Gastrocnemius medialis (tissue), 4 donors: Measurements from ENCODE around the gene PPARA. TPM values are rescaled to one million over a fixed set of nuclear protein-coding genes. Genes with fewer than 3 reads are reported as not detected.
"Not testable (repeated sequence)": the region's sequence is repeated elsewhere in the genome, so short reads cannot be mapped to it uniquely, and the experiment has no call there.

Source experiments
- ATAC-seq, 2 donors: fragments of 150-250 bp; one replicate each; pipeline ENCODE4 v1.9.1; 2016
- DNase-seq, 2 donors: peaks; one replicate each; pipeline ENCODE4 v3.0.0-alpha.2; 2019
- H3K27ac ChIP-seq, 4 donors: fragments of 200-600 bp; sonication (generic); 1 replicate in 1 of 4; 2 replicates in 3 of 4; pipeline ENCODE4 v1.5.1; 2016 to 2018; ENCODE audit warnings: mild to moderate bottlenecking in 2 of 4, moderate library complexity in 1 of 4
- H3K27me3 ChIP-seq, 3 donors: fragments of 200-600 bp; sonication (generic) in 2 of 3; 1 replicate in 1 of 3; 2 replicates in 2 of 3; pipeline versions ENCODE4 v1.5.1 to v1.6.0; 2016 to 2019; ENCODE audit warnings: mild to moderate bottlenecking in 1 of 3, moderate library complexity in 1 of 3
- H3K36me3 ChIP-seq, 2 donors: fragments of 200-600 bp; sonication (generic) in 1 of 2; one replicate each; pipeline ENCODE4 v1.5.1; 2017 to 2018
- H3K4me1 ChIP-seq, 2 donors: fragments of 200-600 bp; sonication (generic) in 1 of 2; one replicate each; pipeline ENCODE4 v1.5.1; 2016 to 2017; ENCODE audit warnings: mild to moderate bottlenecking in 2 of 2
- H3K4me3 ChIP-seq, 4 donors: fragments of 200-600 bp; sonication (generic) in 3 of 4; 1 replicate in 1 of 4; 2 replicates in 3 of 4; pipeline ENCODE4 v1.5.1; 2016 to 2019; ENCODE audit warnings: mild to moderate bottlenecking in 2 of 4
- H3K9me3 ChIP-seq, 3 donors: fragments of 200-600 bp; sonication (generic) in 2 of 3; 1 replicate in 1 of 3; 2 replicates in 2 of 3; pipeline ENCODE4 v1.5.1; 2016 to 2019
- CTCF ChIP-seq, 5 experiments: fragments of 450-650 bp in 3 of 5; fragments of 200-600 bp in 2 of 5; sonication (generic) in 2 of 5; IDR thresholded peaks in 4 of 5; conservative IDR thresholded peaks in 1 of 5; 1 replicate in 4 of 5; 2 replicates in 1 of 5; pipeline ENCODE4 v1.5.1; 2016 to 2019; ENCODE audit warnings: antibody characterized with exemption in 5 of 5, mild to moderate bottlenecking in 3 of 5, moderate library complexity in 3 of 5
- POLR2A ChIP-seq, 2 donors: fragments of 450-650 bp; IDR thresholded peaks; one replicate each; pipeline ENCODE4 v1.6.1; 2017; ENCODE audit warnings: antibody characterized with exemption in 2 of 2, mild to moderate bottlenecking in 2 of 2, moderate library complexity in 2 of 2
- in situ Hi-C, 4 donors: fragments of 200-750 bp; cut with MboI; loops; one replicate each; pipeline versions ENCODE4 v1.15.0 to v1.8.0; 2017; ENCODE audit warnings: low sequenced_read_pairs in 4 of 4
- intact Hi-C: fragments of 100-400 bp; cut with DNase I; formaldehyde crosslinking; loops from one replicate; pipeline ENCODE4 v1.15.1; 2023; ENCODE audit warnings: low total_unique reads
- total RNA-seq, 4 donors: library from RNA; depleted of rRNA; stranded (reverse); fragments of >200 nt; gene quantifications; one replicate each; pipeline versions ENCODE4 v1.1.0 to v1.2.3, GENCODE V29; 2016

Gene PPARA
- total RNA-seq, 4 donors from 2014 or later: 29.6 to 74.8 (median 57.9) TPM

- TF ChIP-seq CTCF (IDR thresholded peaks at IDR 0.05 in 4 of 5, conservative IDR thresholded peaks at IDR 0.05 in 1 of 5): no peak
- TF ChIP-seq POLR2A (IDR thresholded peaks at IDR 0.05): no peak
- H3K4me3 ChIP-seq: no peak overlapping the region
- in situ Hi-C loops: no loop called here
- H3K4me1 ChIP-seq: peaks cover 20 to 29% of the 10 kb centered on the region in 2 donors
- no peak for DNase-seq
- H3K27ac ChIP-seq: no peak overlapping the region
- ATAC-seq: no peak
- intact Hi-C loops: no loop called here
- H3K27me3 ChIP-seq: no peaks in the 10 kb centered on the region
- peaks cover 0 to 11% of the 10 kb centered on the region in 2 donors for H3K36me3 ChIP-seq
- no peaks in the 10 kb centered on the region for H3K9me3 ChIP-seq
These were observed 42.1 kb downstream of the PPARA start for GRCh38 chr22:46192210-46192993.

- DNase-seq: no peak
- no peak overlapping the region for H3K27ac ChIP-seq
- peaks cover 0 to 12% of the 10 kb centered on the region in 2 donors for H3K36me3 ChIP-seq
- H3K4me3 ChIP-seq: no peak overlapping the region
- H3K9me3 ChIP-seq: no peaks in the 10 kb centered on the region
- peaks cover 20 to 31% of the 10 kb centered on the region in 2 donors for H3K4me1 ChIP-seq
- no peak for TF ChIP-seq POLR2A (IDR thresholded peaks at IDR 0.05)
- in situ Hi-C loops (no loop called here), intact Hi-C loops (no loop called here)
- no peaks in the 10 kb centered on the region for H3K27me3 ChIP-seq
- no peak for ATAC-seq
These were observed 43.6 kb downstream of the PPARA start for GRCh38 chr22:46193898-46194310.

GRCh38 chr22:46195487-46196165, 45.3 kb downstream of the PPARA start:
- TF ChIP-seq POLR2A (IDR thresholded peaks at IDR 0.05) (no peak), CTCF (IDR thresholded peaks at IDR 0.05 in 4 of 5, conservative IDR thresholded peaks at IDR 0.05 in 1 of 5) (no peak)
- intact Hi-C loops (loop anchor here (2.0 to 5.0 kb wide), 2 partner anchors 45 to 57 kb away; partner anchors contain the start of genes CDPF1 and PPARA), in situ Hi-C loops (no loop called here)
- Histone ChIP-seq H3K27ac (peak overlapping the region; percentile 76 to 93 (median 84)), H3K4me3 (no peak overlapping the region), H3K27me3 (no peaks in the 10 kb centered on the region), H3K9me3 (no peaks in the 10 kb centered on the region), H3K36me3 (peaks cover 0 to 23% of the 10 kb centered on the region in 2 donors), H3K4me1 (peaks cover 20 to 31% of the 10 kb centered on the region in 2 donors)
- peak in 1 of 2 donors; percentile 18 for DNase-seq
- ATAC-seq: peak; percentile 14 to 21

- in situ Hi-C loops: no loop called here
- ATAC-seq (peak; percentile 93 to 94), DNase-seq (peak; percentile 79 to 86)
- no peak for TF ChIP-seq CTCF (IDR thresholded peaks at IDR 0.05 in 4 of 5, conservative IDR thresholded peaks at IDR 0.05 in 1 of 5)
- H3K27ac ChIP-seq: peak overlapping the region; percentile 76 to 93 (median 84)
- peaks cover 20 to 31% of the 10 kb centered on the region in 2 donors for H3K4me1 ChIP-seq
- H3K4me3 ChIP-seq: peak overlapping the region in 1 of 4 donors; percentile 5
- no peaks in the 10 kb centered on the region for H3K9me3 ChIP-seq
- H3K36me3 ChIP-seq: peaks cover 0 to 23% of the 10 kb centered on the region in 2 donors
- H3K27me3 ChIP-seq: no peaks in the 10 kb centered on the region
- intact Hi-C loops: loop anchor here (2.0 to 5.0 kb wide), 2 partner anchors 45 to 56 kb away; partner anchors contain the start of genes CDPF1 and PPARA
These were observed 46.0 kb downstream of the PPARA start for GRCh38 chr22:46196278-46196677.

GRCh38 chr22:46198274-46198673, 47.9 kb downstream of the PPARA start:
- in situ Hi-C loops (no loop called here), intact Hi-C loops (loop anchor here (5.0 kb wide), 1 partner anchor 54 kb away; the partner anchor contains the start of gene CDPF1)
- Histone ChIP-seq H3K27me3 (no peaks in the 10 kb centered on the region), H3K4me1 (peaks cover 20 to 31% of the 10 kb centered on the region in 2 donors), H3K27ac (peak overlapping the region in 1 of 4 donors; percentile 53), H3K9me3 (no peaks in the 10 kb centered on the region), H3K36me3 (peaks cover 0 to 23% of the 10 kb centered on the region in 2 donors), H3K4me3 (no peak overlapping the region)
- no peak for TF ChIP-seq POLR2A (IDR thresholded peaks at IDR 0.05)
- TF ChIP-seq CTCF (IDR thresholded peaks at IDR 0.05 in 4 of 5, conservative IDR thresholded peaks at IDR 0.05 in 1 of 5): no peak
- no peak for ATAC-seq
- DNase-seq: no peak

GRCh38 chr22:46198806-46199205, 48.5 kb downstream of the PPARA start:
- in situ Hi-C loops: not testable (repeated sequence)
- H3K36me3 ChIP-seq: peaks cover 0 to 23% of the 10 kb centered on the region in 2 donors

More at GRCh38 chr22:46198806-46199205, 48.5 kb downstream of the PPARA start:
- not testable (repeated sequence) for ATAC-seq, H3K9me3 ChIP-seq, H3K4me3 ChIP-seq, H3K27me3 ChIP-seq, DNase-seq, H3K27ac ChIP-seq
- intact Hi-C loops: loop anchor here (5.0 kb wide), 1 partner anchor 53 kb away; the partner anchor contains the start of gene CDPF1
- peaks cover 19 to 27% of the 10 kb centered on the region in 2 donors for H3K4me1 ChIP-seq
